Measurements from ENCODE around the gene RP9. TPM values are rescaled to one million over a fixed set of nuclear protein-coding genes. Genes with fewer than 3 reads are reported as not detected.
A peak's percentile ranks its signal among the peaks of the same experiment; 100 is the strongest.

The RP9 gene
- total and polyA plus RNA-seq, 2 of the 13 experiments (the other 11 are each of a cell fraction or from before 2014, with no cell fraction given) = 14.2 to 18.6 TPM

GRCh38 chr7:33111614-33112013 is 2.4 kb upstream of the RP9 start:
- ChIA-PET POLR2A (no interaction called here), CTCF (ENCODE audit: low intra/inter-chr PET ratio, low total read pairs) (no interaction called here)
- no peaks in the 10 kb centered on the region for H3K36me3 ChIP-seq (replicated peaks in 1 of 2; ENCODE audit: control insufficient read depth in 1 of 2, insufficient read depth in 2 of 2, low read length in 2 of 2)
- H4K20me1 ChIP-seq (ENCODE audit: insufficient read depth, low read length) = peaks cover 9% of the 10 kb centered on the region
- no peak for FAIRE-seq
- peaks cover 38% of the 10 kb centered on the region for H3K4me1 ChIP-seq (ENCODE audit: insufficient read depth, low read length)
- H3K27ac ChIP-seq (ENCODE audit: extremely low read length, insufficient read depth, low read length) = no peak overlapping the region
- no peak for ATAC-seq
- TF ChIP-seq GTF3A (CRISPR knock-in tag; conservative IDR thresholded peaks at IDR 0.05) (no peak), ZSCAN9 (CRISPR knock-in tag; IDR thresholded peaks at IDR 0.05; ENCODE audit: borderline replicate concordance) (no peak), WIZ (CRISPR knock-in tag; IDR thresholded peaks at IDR 0.05) (no peak), ZNF878 (CRISPR knock-in tag; IDR thresholded peaks at IDR 0.05) (no peak), SRSF9 (IDR thresholded peaks at IDR 0.05; ENCODE audit: borderline replicate concordance, insufficient read depth, low read depth, low read length, poor library complexity, severe bottlenecking) (no peak), RERE (CRISPR knock-in tag; IDR thresholded peaks at IDR 0.05; ENCODE audit: low read depth) (no peak), ZNF512B (CRISPR knock-in tag; IDR thresholded peaks at IDR 0.05; ENCODE audit: borderline replicate concordance) (no peak), HNRNPH1 (optimal IDR thresholded peaks at IDR 0.05; ENCODE audit: low read depth, low read length) (no peak), ZNF33B (CRISPR knock-in tag; IDR thresholded peaks at IDR 0.05) (no peak), SMAD9 (CRISPR knock-in tag; IDR thresholded peaks at IDR 0.05) (no peak), KLF9 (CRISPR knock-in tag; IDR thresholded peaks at IDR 0.05; ENCODE audit: low read depth) (no peak), ZNF441 (CRISPR knock-in tag; IDR thresholded peaks at IDR 0.05; ENCODE audit: borderline replicate concordance) (no peak), SALL2 (CRISPR knock-in tag; IDR thresholded peaks at IDR 0.05) (no peak)
- no peak for DNase-seq (ENCODE audit: low spot score)
- peak overlapping the region; percentile 50 for H2AFZ ChIP-seq (ENCODE audit: low read length)
- intact Hi-C loops (cut with micrococcal nuclease; ENCODE audit: unreplicated experiment) (no loop called here), in situ Hi-C loops (cut with HindIII; ENCODE audit: extremely low pct_ligation_motif_present, low pct_unique_long_range_greater_than_20kb) (no loop called here)
- no peaks in the 10 kb centered on the region for H3K9me3 ChIP-seq (ENCODE audit: low read length)
- no peak overlapping the region for H3K4me3 ChIP-seq (replicated peaks in 1 of 3; ENCODE audit: insufficient read depth in 1 of 3, low read depth in 2 of 3, low read length in 3 of 3)
- WGBS (ENCODE audit: low lambda C conversion rate) = 4% methylated on average over 3 of the region's 3 CpGs
- H3K27me3 ChIP-seq (ENCODE audit: control insufficient read depth in 1 of 2, insufficient read depth in 2 of 2, low read length in 2 of 2) = peaks cover 1 to 15% of the 10 kb centered on the region in 2 experiments; a peak in 3 of 5 replicates
- H3K79me2 ChIP-seq (ENCODE audit: insufficient read depth, low read length) = peaks cover 22% of the 10 kb centered on the region
- H3K9ac ChIP-seq (ENCODE audit: insufficient read depth, low read depth, low read length) = no peak overlapping the region
- BruUV-seq (replicated peaks) = no TSS peak
- peak overlapping the region; percentile 9; the same call in 1 of the 2 replicates for H3K4me2 ChIP-seq (ENCODE audit: low read depth, low read length)
